H1 (cell line): Measurements from ENCODE around the gene GPSM3. TPM values are rescaled to one million over a fixed set of nuclear protein-coding genes. Genes with fewer than 3 reads are reported as not detected.

Source experiments
- CTCF ChIA-PET: fragments of 300-600 bp; sonication (Branson Sonifier 250); formaldehyde crosslinking; loops from one replicate; lab custom pipeline; 2021; ENCODE audit not compliant: partially characterized antibody; lab: Charles Lee
- POLR2A ChIA-PET: fragments of 300-600 bp; sonication (Branson Sonifier 250); formaldehyde crosslinking; loops from one replicate; lab custom pipeline; 2021; ENCODE audit warnings: inconsistent platforms; ENCODE audit not compliant: partially characterized antibody; lab: Charles Lee
- DNase-seq, 2 experiments: peaks; one replicate each; pipeline versions ENCODE4 v3.0.0 to v3.0.0-alpha.2; 2010 to 2022; ENCODE audit warnings: low spot score in 2 of 2, low read depth in 1 of 2, mixed read lengths in 1 of 2
- FAIRE-seq: peaks from 2 replicates; lab custom pipeline; 2011; peaks lifted over from hg19 to GRCh38; lab: Jason Lieb, UNC
- H2AFZ ChIP-seq: 2 replicates; pipeline ENCODE4 v1.8.1; 2012; ENCODE audit warnings: low read length, inconsistent platforms
- H2AK5ac ChIP-seq: 2 replicates; pipeline ENCODE4 v1.6.1; 2013; ENCODE audit warnings: low read depth, low read length
- H2BK120ac ChIP-seq: replicated peaks from 2 replicates; pipeline ENCODE3; 2013; ENCODE audit warnings: low read depth, low read length, inconsistent platforms
- H2BK12ac ChIP-seq: 2 replicates; pipeline ENCODE4 v1.6.1; 2013; ENCODE audit warnings: low read depth, low read length
- H2BK15ac ChIP-seq: 2 replicates; pipeline ENCODE4 v1.6.1; 2013; ENCODE audit warnings: low read length
- H2BK20ac ChIP-seq: 2 replicates; pipeline ENCODE4 v1.6.1; 2013; ENCODE audit warnings: low read length
- H2BK5ac ChIP-seq: 2 replicates; pipeline ENCODE4 v1.6.1; 2013; ENCODE audit warnings: low read depth, low read length
- H3K14ac ChIP-seq: 2 replicates; pipeline ENCODE4 v1.6.1; 2013; ENCODE audit warnings: inconsistent platforms; ENCODE audit not compliant: insufficient read length
- H3K18ac ChIP-seq: 2 replicates; pipeline ENCODE4 v1.6.1; 2013; ENCODE audit warnings: low read length; ENCODE audit errors: extremely low read depth
- H3K23ac ChIP-seq: 2 replicates; pipeline ENCODE4 v1.6.1; 2013; ENCODE audit warnings: inconsistent platforms; ENCODE audit not compliant: insufficient read length
- H3K23me2 ChIP-seq: 2 replicates; pipeline ENCODE4 v1.6.1; 2013; ENCODE audit warnings: low read depth, low read length
- H3K27ac ChIP-seq: 2 replicates; pipeline ENCODE4 v1.6.1; 2011; ENCODE audit warnings: low read depth, low read length, inconsistent platforms
- H3K27me3 ChIP-seq, 4 experiments: replicated peaks in 1 of 4; 1 replicate in 1 of 4; 2 replicates in 3 of 4; pipeline versions ENCODE4 v1.6.1 to v1.8.1; 2011 to 2013; ENCODE audit warnings: low read length in 3 of 4, mild to moderate bottlenecking in 3 of 4, inconsistent platforms in 2 of 4, mixed read lengths in 2 of 4, moderate library complexity in 1 of 4; ENCODE audit not compliant: control insufficient read depth in 3 of 4, insufficient read depth in 3 of 4; ENCODE audit errors: extremely low read depth in 1 of 4
- H3K36me3 ChIP-seq, 4 experiments: 2 replicates each; pipeline versions ENCODE4 v1.6.1 to v1.8.1; 2011 to 2013; ENCODE audit warnings: mild to moderate bottlenecking in 4 of 4, low read length in 3 of 4, moderate library complexity in 2 of 4, control low read depth in 1 of 4, inconsistent platforms in 1 of 4; ENCODE audit not compliant: insufficient read depth in 4 of 4, control insufficient read depth in 2 of 4
- H3K4ac ChIP-seq: replicated peaks from 2 replicates; pipeline ENCODE3; 2013; ENCODE audit warnings: low read length, low read depth, mixed read lengths, inconsistent platforms; ENCODE audit not compliant: insufficient read length
- H3K4me1 ChIP-seq, 4 experiments: replicated peaks in 1 of 4; 1 replicate in 1 of 4; 2 replicates in 3 of 4; pipeline versions ENCODE4 v1.6.1 to v1.8.1; 2011 to 2013; ENCODE audit warnings: low read length in 3 of 4, inconsistent platforms in 2 of 4, mixed read lengths in 1 of 4; ENCODE audit not compliant: insufficient read depth in 4 of 4, control insufficient read depth in 3 of 4
- H3K4me2 ChIP-seq, 2 experiments: 2 replicates each; pipeline versions ENCODE4 v1.6.1 to v1.8.1; 2011 to 2013; ENCODE audit warnings: low read depth in 2 of 2, low read length in 2 of 2, control low read depth in 1 of 2, inconsistent platforms in 1 of 2, mild to moderate bottlenecking in 1 of 2; ENCODE audit not compliant: insufficient read depth in 1 of 2
- H3K4me3 ChIP-seq, 4 experiments: fragments of 200-600, 300-600 bp in 1 of 4; sonication (generic), shearing (Covaris generic), sonication (Bioruptor Twin) in 1 of 4; 2 replicates each; pipeline versions ENCODE4 v1.5.1 to v1.8.1; 2011 to 2016; ENCODE audit warnings: low read length in 4 of 4, low read depth in 3 of 4, control low read depth in 2 of 4, inconsistent platforms in 2 of 4, mild to moderate bottlenecking in 2 of 4, mixed read lengths in 1 of 4, moderate library complexity in 1 of 4; ENCODE audit not compliant: insufficient read depth in 2 of 4; ENCODE audit errors: extremely low read depth in 1 of 4
- H3K56ac ChIP-seq: replicated peaks from 2 replicates; pipeline ENCODE3; 2013; ENCODE audit warnings: low read depth, mild to moderate bottlenecking, mixed read lengths, low read length, inconsistent platforms; ENCODE audit not compliant: insufficient read length
- H3K79me1 ChIP-seq: 2 replicates; pipeline ENCODE4 v1.6.1; 2013; ENCODE audit warnings: low read depth, low read length, control low read depth
- H3K79me2 ChIP-seq, 2 experiments: 2 replicates each; pipeline versions ENCODE4 v1.6.1 to v1.8.1; 2012 to 2013; ENCODE audit warnings: low read length in 2 of 2, mild to moderate bottlenecking in 2 of 2, inconsistent platforms in 1 of 2; ENCODE audit not compliant: insufficient read depth in 2 of 2, control insufficient read depth in 1 of 2
- H3K9ac ChIP-seq, 4 experiments: replicated peaks in 1 of 4; 1 replicate in 1 of 4; 2 replicates in 3 of 4; pipeline versions ENCODE4 v1.6.1 to v1.8.1; 2011 to 2013; ENCODE audit warnings: low read depth in 3 of 4, low read length in 3 of 4, control low read depth in 2 of 4, mild to moderate bottlenecking in 2 of 4, moderate library complexity in 2 of 4, inconsistent platforms in 1 of 4; ENCODE audit errors: extremely low read depth in 1 of 4
- H3K9me3 ChIP-seq, 2 experiments: 2 replicates each; pipeline versions ENCODE4 v1.6.1 to v1.8.1; 2012 to 2013; ENCODE audit warnings: mild to moderate bottlenecking in 2 of 2, moderate library complexity in 2 of 2, control low read depth in 1 of 2, inconsistent platforms in 1 of 2, low read depth in 1 of 2, low read length in 1 of 2, mixed read lengths in 1 of 2; ENCODE audit not compliant: insufficient read depth in 2 of 2
- H4K20me1 ChIP-seq, 2 experiments: replicated peaks in 1 of 2; 2 replicates each; pipeline versions ENCODE3 to v1.8.1; 2011 to 2013; ENCODE audit warnings: inconsistent platforms in 2 of 2, low read length in 2 of 2, mild to moderate bottlenecking in 1 of 2; ENCODE audit not compliant: insufficient read depth in 2 of 2, control insufficient read depth in 1 of 2
- H4K5ac ChIP-seq: 2 replicates; pipeline ENCODE4 v1.6.1; 2013; ENCODE audit warnings: low read length, low read depth, mixed read lengths, inconsistent platforms; ENCODE audit not compliant: insufficient read length
- H4K8ac ChIP-seq: 2 replicates; pipeline ENCODE4 v1.8.0; 2013; ENCODE audit warnings: mild to moderate bottlenecking, moderate library complexity, low read length, inconsistent platforms; ENCODE audit not compliant: insufficient read depth; ENCODE audit errors: extremely low read depth
- H4K91ac ChIP-seq: replicated peaks from 2 replicates; pipeline ENCODE3; 2013; ENCODE audit warnings: low read length, mixed read lengths, inconsistent platforms; ENCODE audit not compliant: insufficient read length
- RAD21 ChIP-seq, 2 experiments: IDR thresholded peaks in 1 of 2; conservative IDR thresholded peaks in 1 of 2; 2 replicates each; pipeline ENCODE4 v1.6.1; 2011; ENCODE audit warnings: low read depth in 2 of 2, low read length in 2 of 2, improper control_type of control experiment in 1 of 2, inconsistent platforms in 1 of 2, mild to moderate bottlenecking in 1 of 2, moderate library complexity in 1 of 2
- SIN3A ChIP-seq, 2 experiments: IDR thresholded peaks in 1 of 2; conservative IDR thresholded peaks in 1 of 2; 2 replicates each; pipeline ENCODE4 v1.6.1; 2011 to 2012; ENCODE audit warnings: low read length in 2 of 2, improper control_type of control experiment in 1 of 2, low read depth in 1 of 2, mild to moderate bottlenecking in 1 of 2
- SP2 ChIP-seq: IDR thresholded peaks from 2 replicates; pipeline ENCODE4 v1.6.1; 2012; ENCODE audit warnings: mild to moderate bottlenecking, low read length, inconsistent platforms
- TAF1 ChIP-seq: IDR thresholded peaks from 2 replicates; pipeline ENCODE4 v1.6.1; 2011; ENCODE audit warnings: mild to moderate bottlenecking, low read depth, low read length
- TAF7 ChIP-seq: optimal IDR thresholded peaks from 2 replicates; pipeline ENCODE3; 2011; ENCODE audit warnings: low read depth, mild to moderate bottlenecking, inconsistent platforms, low read length, moderate library complexity, borderline replicate concordance
- WGBS, 2 experiments: shearing (Covaris generic) in 1 of 2; methylation state at CpG; one replicate each; pipeline versions ENCODE4 v1.1.6 to v1.1.7; 2013 to 2015; ENCODE audit warnings: low lambda C conversion rate in 2 of 2, mixed read lengths in 2 of 2, inconsistent platforms in 1 of 2, low coverage in 1 of 2, missing lambda C conversion rate in 1 of 2; ENCODE audit not compliant: insufficient replicate concordance in 2 of 2, insufficient coverage in 1 of 2, insufficient read length in 1 of 2; ENCODE audit errors: extremely low coverage in 1 of 2, missing lambda C conversion rate in 1 of 2; 5-methylcytosine and 5-hydroxymethylcytosine counted together
- polyA plus RNA-seq, 7 experiments: library from polyadenylated mRNA; depleted of rRNA in 3 of 7; stranded (reverse) in 5 of 7; unstranded in 2 of 7; fragments of >200 nt in 5 of 7; fragments of 200-250 nt in 2 of 7; gene quantifications; 1 replicate in 5 of 7; 2 replicates in 1 of 7; 4 replicates in 1 of 7; pipeline versions ENCODE4 v1.2.1 to v1.2.3, GENCODE V29; 2011 to 2013; ENCODE audit warnings: missing spikeins in 2 of 7, mixed read lengths in 2 of 7
- total RNA-seq: library from RNA; stranded (reverse); fragmentation: NEBNext Ultra II Directional; extraction: Animal tissue kit (Norgen Biotek cat#: 25700); gene quantifications from 2 replicates; pipeline ENCODE4 v1.2.1, GENCODE V29; 2021
- TF ChIP-seq, protein P1 (sequence below), 3 experiments: IDR thresholded peaks; 1 replicate in 2 of 3; 2 replicates in 1 of 3; pipeline versions ENCODE4 v1.5.1 to v1.6.1; 2011; ENCODE audit warnings: low read length in 3 of 3, mild to moderate bottlenecking in 3 of 3, inconsistent platforms in 2 of 3, low read depth in 1 of 3, moderate library complexity in 1 of 3; ENCODE audit not compliant: insufficient read depth in 1 of 3; ENCODE audit errors: control extremely low read depth in 1 of 3
- TF ChIP-seq, protein P2 (sequence below): IDR thresholded peaks from 2 replicates; pipeline ENCODE4 v1.6.1; 2012; ENCODE audit warnings: inconsistent platforms

Gene GPSM3
- total and polyA plus RNA-seq, 2 of the 8 experiments (the other 6 are each of a cell fraction or from before 2014, with no cell fraction given) = 6.6 to 9.8 TPM

- H2AFZ ChIP-seq = no peak overlapping the region
- no peaks in the 10 kb centered on the region; a peak in 1 of 7 replicates for H3K27me3 ChIP-seq
- H3K4me3 ChIP-seq = no peak overlapping the region
- no peak overlapping the region for H3K4ac ChIP-seq
- no peak overlapping the region for H3K56ac ChIP-seq
- H3K9ac ChIP-seq = no peak overlapping the region
- no peak overlapping the region for H2BK20ac ChIP-seq
- peak overlapping the region; percentile 4; the same call in 1 of the 2 replicates for H2BK5ac ChIP-seq
- H3K4me1 ChIP-seq = peaks cover 0 to 8% (median under 1%) of the 10 kb centered on the region in 4 experiments; a peak in 4 of 7 replicates
- CTCF ChIA-PET = interaction anchor here (1.1 to 2.0 kb wide), 6 partner anchors 15 to 65 kb away, joined by 3 to 8 read pairs (median 4); partner anchors contain the start of gene EGFL8
- H3K4me2 ChIP-seq = 0 out of 4 replicates have a peak overlapping the region, but pooled peaks of 1 of the 2 experiments have one; percentile 1
- no peak overlapping the region; the same call in 1 of the 2 replicates for H3K27ac ChIP-seq
- H4K5ac ChIP-seq = no peak overlapping the region
- no peak for DNase-seq
- H3K9me3 ChIP-seq = no peaks in the 10 kb centered on the region
- peaks cover 4% of the 10 kb centered on the region; the same call in 1 of the 2 replicates for H3K79me1 ChIP-seq
- 98% methylated on average over 4 of the region's 10 CpGs; no CpG with 5 or more reads in 1 of the 2 experiments for WGBS, 2 experiments
- no peak overlapping the region for H2BK120ac ChIP-seq
- no peak overlapping the region for H4K91ac ChIP-seq
- no peak overlapping the region for H3K18ac ChIP-seq
- peaks cover 0 to 3% of the 10 kb centered on the region in 2 experiments for H4K20me1 ChIP-seq
- H4K8ac ChIP-seq = no peak overlapping the region
- no peak for FAIRE-seq
- no peak overlapping the region for H2BK12ac ChIP-seq
- TF ChIP-seq SP2 = no peak
- TF ChIP-seq TAF7 = no peak
- TF ChIP-seq, protein P1, sequence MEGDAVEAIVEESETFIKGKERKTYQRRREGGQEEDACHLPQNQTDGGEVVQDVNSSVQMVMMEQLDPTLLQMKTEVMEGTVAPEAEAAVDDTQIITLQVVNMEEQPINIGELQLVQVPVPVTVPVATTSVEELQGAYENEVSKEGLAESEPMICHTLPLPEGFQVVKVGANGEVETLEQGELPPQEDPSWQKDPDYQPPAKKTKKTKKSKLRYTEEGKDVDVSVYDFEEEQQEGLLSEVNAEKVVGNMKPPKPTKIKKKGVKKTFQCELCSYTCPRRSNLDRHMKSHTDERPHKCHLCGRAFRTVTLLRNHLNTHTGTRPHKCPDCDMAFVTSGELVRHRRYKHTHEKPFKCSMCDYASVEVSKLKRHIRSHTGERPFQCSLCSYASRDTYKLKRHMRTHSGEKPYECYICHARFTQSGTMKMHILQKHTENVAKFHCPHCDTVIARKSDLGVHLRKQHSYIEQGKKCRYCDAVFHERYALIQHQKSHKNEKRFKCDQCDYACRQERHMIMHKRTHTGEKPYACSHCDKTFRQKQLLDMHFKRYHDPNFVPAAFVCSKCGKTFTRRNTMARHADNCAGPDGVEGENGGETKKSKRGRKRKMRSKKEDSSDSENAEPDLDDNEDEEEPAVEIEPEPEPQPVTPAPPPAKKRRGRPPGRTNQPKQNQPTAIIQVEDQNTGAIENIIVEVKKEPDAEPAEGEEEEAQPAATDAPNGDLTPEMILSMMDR (IDR thresholded peaks at IDR 0.05; ENCODE audit: control extremely low read depth in 1 of 3, insufficient read depth in 1 of 3, low read depth in 1 of 3, low read length in 3 of 3) = no peak
- TF ChIP-seq TAF1 = no peak
- TF ChIP-seq SIN3A (conservative IDR thresholded peaks at IDR 0.05 in 1 of 2, IDR thresholded peaks at IDR 0.05 in 1 of 2; ENCODE audit: low read depth in 1 of 2, low read length in 2 of 2) = no peak
- TF ChIP-seq, protein P2, sequence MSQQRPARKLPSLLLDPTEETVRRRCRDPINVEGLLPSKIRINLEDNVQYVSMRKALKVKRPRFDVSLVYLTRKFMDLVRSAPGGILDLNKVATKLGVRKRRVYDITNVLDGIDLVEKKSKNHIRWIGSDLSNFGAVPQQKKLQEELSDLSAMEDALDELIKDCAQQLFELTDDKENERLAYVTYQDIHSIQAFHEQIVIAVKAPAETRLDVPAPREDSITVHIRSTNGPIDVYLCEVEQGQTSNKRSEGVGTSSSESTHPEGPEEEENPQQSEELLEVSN = no peak
- TF ChIP-seq RAD21 (IDR thresholded peaks at IDR 0.05 in 1 of 2, conservative IDR thresholded peaks at IDR 0.05 in 1 of 2; ENCODE audit: low read depth in 2 of 2, low read length in 2 of 2) = peak; percentile 18 to 24; a peak in 2 of 4 replicates
- H3K14ac ChIP-seq = no peak overlapping the region
- no peak overlapping the region for H2AK5ac ChIP-seq
- H3K23me2 ChIP-seq = peaks cover 13% of the 10 kb centered on the region
- peaks cover 6 to 33% (median 25%) of the 10 kb centered on the region in 4 experiments for H3K36me3 ChIP-seq
- H2BK15ac ChIP-seq = no peak overlapping the region
- POLR2A ChIA-PET = interaction anchor here (1.0 to 7.9 kb wide), 6 partner anchors 11 to 789 kb away, joined by 3 to 194 read pairs (median 4); partner anchors contain the start of genes GPSM3, PBX2 and PRRT1
- no peak overlapping the region for H3K23ac ChIP-seq
- peaks cover 0 to 12% of the 10 kb centered on the region in 2 experiments; a peak in 2 of 4 replicates for H3K79me2 ChIP-seq
Observed at GRCh38 chr6:32181915-32182529, 10.4 kb downstream of the GPSM3 start.
